ENCODE measurements around the gene PSEN1.

DNA sequence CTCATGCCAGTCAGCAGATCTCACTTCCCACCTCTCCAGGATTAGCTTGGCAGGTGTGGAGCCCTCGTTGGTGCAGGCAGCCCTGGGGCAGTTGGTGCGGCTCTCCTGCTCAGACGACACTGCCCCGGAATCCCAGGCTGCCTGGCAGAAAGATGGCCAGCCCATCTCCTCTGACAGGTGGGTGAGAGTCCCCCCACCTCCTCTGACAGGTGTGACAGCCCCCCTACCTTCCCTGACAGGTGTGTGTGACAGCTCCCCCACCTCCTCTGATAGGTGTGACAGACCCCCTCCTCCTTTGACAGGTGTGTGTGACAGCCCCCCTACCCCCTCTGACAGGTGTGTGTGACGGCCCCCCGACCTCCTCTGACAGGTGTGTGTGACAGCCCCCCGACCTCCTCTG lies 127.3 kb downstream of the PSEN1 start:
- TF ChIP-seq POLR2AphosphoS5 (IDR thresholded peaks at IDR 0.05; ENCODE audit: low read depth, low read length), result no peak
- TF ChIP-seq JUND (IDR thresholded peaks at IDR 0.05), result no peak
- TF ChIP-seq, protein P1, sequence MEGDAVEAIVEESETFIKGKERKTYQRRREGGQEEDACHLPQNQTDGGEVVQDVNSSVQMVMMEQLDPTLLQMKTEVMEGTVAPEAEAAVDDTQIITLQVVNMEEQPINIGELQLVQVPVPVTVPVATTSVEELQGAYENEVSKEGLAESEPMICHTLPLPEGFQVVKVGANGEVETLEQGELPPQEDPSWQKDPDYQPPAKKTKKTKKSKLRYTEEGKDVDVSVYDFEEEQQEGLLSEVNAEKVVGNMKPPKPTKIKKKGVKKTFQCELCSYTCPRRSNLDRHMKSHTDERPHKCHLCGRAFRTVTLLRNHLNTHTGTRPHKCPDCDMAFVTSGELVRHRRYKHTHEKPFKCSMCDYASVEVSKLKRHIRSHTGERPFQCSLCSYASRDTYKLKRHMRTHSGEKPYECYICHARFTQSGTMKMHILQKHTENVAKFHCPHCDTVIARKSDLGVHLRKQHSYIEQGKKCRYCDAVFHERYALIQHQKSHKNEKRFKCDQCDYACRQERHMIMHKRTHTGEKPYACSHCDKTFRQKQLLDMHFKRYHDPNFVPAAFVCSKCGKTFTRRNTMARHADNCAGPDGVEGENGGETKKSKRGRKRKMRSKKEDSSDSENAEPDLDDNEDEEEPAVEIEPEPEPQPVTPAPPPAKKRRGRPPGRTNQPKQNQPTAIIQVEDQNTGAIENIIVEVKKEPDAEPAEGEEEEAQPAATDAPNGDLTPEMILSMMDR (IDR thresholded peaks at IDR 0.05 in 2 of 3, conservative IDR thresholded peaks at IDR 0.05 in 1 of 3; ENCODE audit: borderline replicate concordance in 1 of 3, insufficient read depth in 1 of 3, low read depth in 2 of 3, low read length in 2 of 3), result no peak
- TF ChIP-seq, protein P2, sequence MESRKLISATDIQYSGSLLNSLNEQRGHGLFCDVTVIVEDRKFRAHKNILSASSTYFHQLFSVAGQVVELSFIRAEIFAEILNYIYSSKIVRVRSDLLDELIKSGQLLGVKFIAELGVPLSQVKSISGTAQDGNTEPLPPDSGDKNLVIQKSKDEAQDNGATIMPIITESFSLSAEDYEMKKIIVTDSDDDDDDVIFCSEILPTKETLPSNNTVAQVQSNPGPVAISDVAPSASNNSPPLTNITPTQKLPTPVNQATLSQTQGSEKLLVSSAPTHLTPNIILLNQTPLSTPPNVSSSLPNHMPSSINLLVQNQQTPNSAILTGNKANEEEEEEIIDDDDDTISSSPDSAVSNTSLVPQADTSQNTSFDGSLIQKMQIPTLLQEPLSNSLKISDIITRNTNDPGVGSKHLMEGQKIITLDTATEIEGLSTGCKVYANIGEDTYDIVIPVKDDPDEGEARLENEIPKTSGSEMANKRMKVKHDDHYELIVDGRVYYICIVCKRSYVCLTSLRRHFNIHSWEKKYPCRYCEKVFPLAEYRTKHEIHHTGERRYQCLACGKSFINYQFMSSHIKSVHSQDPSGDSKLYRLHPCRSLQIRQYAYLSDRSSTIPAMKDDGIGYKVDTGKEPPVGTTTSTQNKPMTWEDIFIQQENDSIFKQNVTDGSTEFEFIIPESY (IDR thresholded peaks at IDR 0.05; ENCODE audit: extremely low read depth, insufficient replicate concordance, low read length), result no peak
- no peak for TF ChIP-seq EZH2phosphoT487 (IDR thresholded peaks at IDR 0.05; ENCODE audit: borderline replicate concordance)
- no peak for TF ChIP-seq FOSL1 (IDR thresholded peaks at IDR 0.05; ENCODE audit: low read depth)
- no peak for TF ChIP-seq CEBPB (IDR thresholded peaks at IDR 0.05; ENCODE audit: low read depth)
- no peak for TF ChIP-seq ZNF274 (IDR thresholded peaks at IDR 0.05; ENCODE audit: low read depth, low read length)
- no peak for TF ChIP-seq YY1 (IDR thresholded peaks at IDR 0.05; ENCODE audit: extremely low read depth, insufficient replicate concordance, low read depth, low read length)
- TF ChIP-seq, protein P3, sequence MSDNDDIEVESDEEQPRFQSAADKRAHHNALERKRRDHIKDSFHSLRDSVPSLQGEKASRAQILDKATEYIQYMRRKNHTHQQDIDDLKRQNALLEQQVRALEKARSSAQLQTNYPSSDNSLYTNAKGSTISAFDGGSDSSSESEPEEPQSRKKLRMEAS (IDR thresholded peaks at IDR 0.05), result no peak
- no peak for TF ChIP-seq POLR2A (IDR thresholded peaks at IDR 0.05; ENCODE audit: borderline replicate concordance, extremely low read depth, insufficient read depth, insufficient read length)
- TF ChIP-seq, protein P4, sequence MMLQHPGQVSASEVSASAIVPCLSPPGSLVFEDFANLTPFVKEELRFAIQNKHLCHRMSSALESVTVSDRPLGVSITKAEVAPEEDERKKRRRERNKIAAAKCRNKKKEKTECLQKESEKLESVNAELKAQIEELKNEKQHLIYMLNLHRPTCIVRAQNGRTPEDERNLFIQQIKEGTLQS (IDR thresholded peaks at IDR 0.05), result no peak

Measured in HCT116 (cell line).